NCI-H2107 treated with DMSO at 0.1 percent for 48 hours (cell line): ENCODE data around the gene FIGN.

Experiments used
- DNase-seq: peaks from one replicate; lab custom pipeline; 2025; ENCODE audit not compliant: unreplicated experiment; lab: John Stamatoyannopoulos, UW

Gene FIGN

GRCh38 chr2:163665817-163666216, 70.0 kb downstream of the FIGN start:
- no peak for DNase-seq

- no peak for DNase-seq
Measured at GRCh38 chr2:163665051-163665450, 70.8 kb downstream of the FIGN start.

- DNase-seq: no peak
Measured at GRCh38 chr2:163664610-163665009, 71.2 kb downstream of the FIGN start.

GRCh38 chr2:163662141-163662780, 73.5 kb downstream of the FIGN start:
- no peak for DNase-seq

- DNase-seq: no peak
Measured at GRCh38 chr2:163659224-163659623, 76.6 kb downstream of the FIGN start.

- DNase-seq: no peak
Measured at GRCh38 chr2:163658556-163658955, 77.3 kb downstream of the FIGN start.

- DNase-seq: no peak
Measured at GRCh38 chr2:163657281-163657656, 78.5 kb downstream of the FIGN start.

GRCh38 chr2:163656622-163657280, 79.1 kb downstream of the FIGN start:
- DNase-seq: no peak

- DNase-seq: no peak
Measured at GRCh38 chr2:163655667-163656066, 80.1 kb downstream of the FIGN start.

GRCh38 chr2:163652751-163653150, 83.1 kb downstream of the FIGN start:
- no peak for DNase-seq

GRCh38 chr2:163649080-163649479, 86.7 kb downstream of the FIGN start:
- DNase-seq: no peak

GRCh38 chr2:163647300-163647699, 88.5 kb downstream of the FIGN start:
- DNase-seq: no peak

GRCh38 chr2:163646687-163647086, 89.1 kb downstream of the FIGN start:
- DNase-seq: no peak

GRCh38 chr2:163644238-163644637, 91.6 kb downstream of the FIGN start:
- DNase-seq: no peak

- DNase-seq: no peak
Measured at GRCh38 chr2:163641986-163642385, 93.8 kb downstream of the FIGN start.

GRCh38 chr2:163640542-163641193, 95.1 kb downstream of the FIGN start:
- DNase-seq: no peak

- no peak for DNase-seq
Measured at GRCh38 chr2:163637871-163638270, 97.9 kb downstream of the FIGN start.

- DNase-seq: no peak
Measured at GRCh38 chr2:163633291-163633690, 102.5 kb downstream of the FIGN start.

GRCh38 chr2:163630836-163631235, 105.0 kb downstream of the FIGN start:
- DNase-seq: no peak

GRCh38 chr2:163626639-163627109, 109.1 kb downstream of the FIGN start:
- DNase-seq: no peak

- no peak for DNase-seq
Measured at GRCh38 chr2:163626208-163626607, 109.6 kb downstream of the FIGN start.

GRCh38 chr2:163625632-163626031, 110.2 kb downstream of the FIGN start:
- DNase-seq: no peak
